OCI-LY7 (cell line): ENCODE results near the gene ZBTB20. TPM values are rescaled to one million over a fixed set of nuclear protein-coding genes. Genes with fewer than 3 reads are reported as not detected.

Source experiments
- BruUV-seq: library from RNA; stranded (reverse); fragments of 400-500 nt; replicated peaks from 2 replicates; lab custom pipeline; 2021; lab: Mats Ljungman, UMichigan
- CTCF ChIA-PET: fragments of 300-600 bp; sonication (Branson Sonifier 250); formaldehyde crosslinking; loops from one replicate; lab custom pipeline; 2022; ENCODE audit warnings: antibody characterized with exemption; ENCODE audit not compliant: unreplicated experiment; lab: Charles Lee
- POLR2A ChIA-PET: fragments of 300-600 bp; sonication (Branson Sonifier 250); formaldehyde crosslinking; loops from one replicate; lab custom pipeline; 2022; ENCODE audit warnings: antibody characterized with exemption; lab: Charles Lee
- DNase-seq: peaks from one replicate; pipeline ENCODE4 v3.0.0-alpha.2; 2015; ENCODE audit warnings: low spot score
- H2AFZ ChIP-seq: fragments of 200-600 bp; sonication (generic), shearing (Covaris generic); 2 replicates; pipeline ENCODE4 v1.6.1; 2014; ENCODE audit warnings: mild to moderate bottlenecking, antibody characterized with exemption, low read length, moderate library complexity
- H3K27ac ChIP-seq: fragments of 200-600 bp; sonication (generic); 2 replicates; pipeline ENCODE4 v1.5.1; 2014; ENCODE audit warnings: mixed run types, low read depth, mild to moderate bottlenecking, moderate library complexity, low read length, inconsistent platforms; ENCODE audit not compliant: poor library complexity, severe bottlenecking
- H3K36me3 ChIP-seq: fragments of 200-600 bp; sonication (generic); 2 replicates; pipeline ENCODE4 v1.6.1; 2014; ENCODE audit warnings: mild to moderate bottlenecking, antibody characterized with exemption, low read length, moderate library complexity, mixed read lengths; ENCODE audit not compliant: insufficient read depth
- H3K4me1 ChIP-seq: fragments of 200-600 bp; sonication (generic); 2 replicates; pipeline ENCODE4 v1.5.1; 2014; ENCODE audit warnings: mild to moderate bottlenecking, low read length; ENCODE audit not compliant: insufficient read depth, poor library complexity, severe bottlenecking
- H3K4me2 ChIP-seq: fragments of 200-600 bp; sonication (generic); 2 replicates; pipeline ENCODE4 v1.6.1; 2014; ENCODE audit warnings: mild to moderate bottlenecking, low read length
- H3K4me3 ChIP-seq: fragments of 200-600 bp; sonication (generic); 2 replicates; pipeline ENCODE4 v1.5.1; 2014; ENCODE audit warnings: mild to moderate bottlenecking, low read depth, low read length; ENCODE audit not compliant: poor library complexity, severe bottlenecking
- H3K79me2 ChIP-seq: fragments of 200-600 bp; sonication (generic); 2 replicates; pipeline ENCODE4 v1.6.1; 2016; ENCODE audit warnings: low read depth, mild to moderate bottlenecking, low read length, moderate library complexity, mixed read lengths; ENCODE audit not compliant: insufficient read depth
- H3K9me2 ChIP-seq: fragments of 200-600 bp; sonication (generic); 2 replicates; pipeline ENCODE4 v1.6.1; 2016; ENCODE audit warnings: mild to moderate bottlenecking, low read length, mixed read lengths; ENCODE audit not compliant: insufficient read depth
- H3K9me3 ChIP-seq: fragments of 200-600 bp; sonication (generic); 2 replicates; pipeline ENCODE4 v1.6.1; 2014; ENCODE audit warnings: mild to moderate bottlenecking, mixed run types, low read length, mixed read lengths
- H4K20me1 ChIP-seq: fragments of 200-600 bp; sonication (generic); 2 replicates; pipeline ENCODE4 v1.6.1; 2014; ENCODE audit warnings: mild to moderate bottlenecking, antibody characterized with exemption, low read length, moderate library complexity, mixed read lengths; ENCODE audit not compliant: insufficient read depth
- EZH2phosphoT487 ChIP-seq: fragments of 200-600 bp; sonication (generic); IDR thresholded peaks from 2 replicates; pipeline ENCODE4 v1.6.1; 2018; ENCODE audit warnings: low read depth, borderline replicate concordance, mild to moderate bottlenecking, mixed run types, antibody characterized with exemption, low read length, moderate library complexity, mixed read lengths
- intact Hi-C: fragments of 100-400 bp; cut with micrococcal nuclease; formaldehyde crosslinking; loops from one replicate; pipeline ENCODE4 v1.10.0; 2022; ENCODE audit not compliant: unreplicated experiment
- total RNA-seq, 2 experiments: library from RNA; depleted of rRNA in 1 of 2; stranded (reverse); fragments of >200 nt in 1 of 2; shearing (Covaris generic) in 1 of 2; gene quantifications; 2 replicates each; pipeline ENCODE4 v1.2.3, GENCODE V29; 2014 to 2022
- TF ChIP-seq, protein P1 (sequence below): fragments of 200-600 bp; sonication (generic); conservative IDR thresholded peaks from 2 replicates; pipeline ENCODE4 v1.5.1; 2014; ENCODE audit warnings: mild to moderate bottlenecking, antibody characterized with exemption, low read length, moderate library complexity, mixed read lengths

ZBTB20 gene
- total RNA-seq, 2 experiments from 2014 or later = 5.5 to 11.8 TPM

DNA sequence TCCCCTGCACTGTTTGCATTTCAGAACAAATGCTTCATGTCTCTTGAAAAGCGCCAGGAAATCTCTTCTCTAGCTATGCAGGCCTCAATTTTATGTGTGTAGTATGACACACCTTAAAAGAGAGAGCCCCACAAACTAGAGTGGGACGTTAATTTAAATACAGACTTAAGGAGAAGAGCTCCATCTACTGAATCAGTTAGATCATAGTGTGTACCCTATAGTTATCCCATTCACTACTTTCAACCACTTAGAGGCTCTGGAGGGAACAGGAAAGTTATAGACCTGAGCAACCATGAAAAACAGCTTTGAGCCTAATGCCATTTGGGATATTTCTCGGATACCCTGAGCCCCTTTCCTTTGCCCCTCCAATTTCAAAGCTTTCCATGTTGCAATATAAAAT lies 699.5 kb downstream of the ZBTB20 start:
- intact Hi-C loops = loop anchor here (1.0 kb wide), 1 partner anchor 63 kb away; no protein-coding TSS in a partner anchor
- Histone ChIP-seq H2AFZ (peak overlapping the region; percentile 23; the same call in 1 of the 2 replicates), H3K36me3 (no peaks in the 10 kb centered on the region), H3K9me3 (no peaks in the 10 kb centered on the region), H3K79me2 (no peaks in the 10 kb centered on the region), H3K9me2 (0 out of 2 replicates have a peak, but pooled peaks cover under 1% of the 10 kb centered on the region), H3K4me2 (0 out of 2 replicates have a peak overlapping the region, but pooled peaks have one; percentile 7), H4K20me1 (no peaks in the 10 kb centered on the region), H3K27ac (no peak overlapping the region), H3K4me1 (peaks cover 38% of the 10 kb centered on the region), H3K4me3 (no peak overlapping the region)
- POLR2A ChIA-PET = interaction anchor here (0.6 to 9.8 kb wide), 18 partner anchors 8 to 441 kb away, joined by 3 to 108 read pairs (median 4); no protein-coding TSS in a partner anchor
- CTCF ChIA-PET = interaction anchor here (0.5 to 1.3 kb wide), 3 partner anchors 29 to 156 kb away, joined by 3 read pairs; no protein-coding TSS in a partner anchor
- no TSS peak for BruUV-seq
- DNase-seq = peak; percentile 18
- no peak for TF ChIP-seq EZH2phosphoT487
- TF ChIP-seq, protein P1, sequence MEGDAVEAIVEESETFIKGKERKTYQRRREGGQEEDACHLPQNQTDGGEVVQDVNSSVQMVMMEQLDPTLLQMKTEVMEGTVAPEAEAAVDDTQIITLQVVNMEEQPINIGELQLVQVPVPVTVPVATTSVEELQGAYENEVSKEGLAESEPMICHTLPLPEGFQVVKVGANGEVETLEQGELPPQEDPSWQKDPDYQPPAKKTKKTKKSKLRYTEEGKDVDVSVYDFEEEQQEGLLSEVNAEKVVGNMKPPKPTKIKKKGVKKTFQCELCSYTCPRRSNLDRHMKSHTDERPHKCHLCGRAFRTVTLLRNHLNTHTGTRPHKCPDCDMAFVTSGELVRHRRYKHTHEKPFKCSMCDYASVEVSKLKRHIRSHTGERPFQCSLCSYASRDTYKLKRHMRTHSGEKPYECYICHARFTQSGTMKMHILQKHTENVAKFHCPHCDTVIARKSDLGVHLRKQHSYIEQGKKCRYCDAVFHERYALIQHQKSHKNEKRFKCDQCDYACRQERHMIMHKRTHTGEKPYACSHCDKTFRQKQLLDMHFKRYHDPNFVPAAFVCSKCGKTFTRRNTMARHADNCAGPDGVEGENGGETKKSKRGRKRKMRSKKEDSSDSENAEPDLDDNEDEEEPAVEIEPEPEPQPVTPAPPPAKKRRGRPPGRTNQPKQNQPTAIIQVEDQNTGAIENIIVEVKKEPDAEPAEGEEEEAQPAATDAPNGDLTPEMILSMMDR = peak; percentile 54; the same call in 1 of the 2 replicates

DNA sequence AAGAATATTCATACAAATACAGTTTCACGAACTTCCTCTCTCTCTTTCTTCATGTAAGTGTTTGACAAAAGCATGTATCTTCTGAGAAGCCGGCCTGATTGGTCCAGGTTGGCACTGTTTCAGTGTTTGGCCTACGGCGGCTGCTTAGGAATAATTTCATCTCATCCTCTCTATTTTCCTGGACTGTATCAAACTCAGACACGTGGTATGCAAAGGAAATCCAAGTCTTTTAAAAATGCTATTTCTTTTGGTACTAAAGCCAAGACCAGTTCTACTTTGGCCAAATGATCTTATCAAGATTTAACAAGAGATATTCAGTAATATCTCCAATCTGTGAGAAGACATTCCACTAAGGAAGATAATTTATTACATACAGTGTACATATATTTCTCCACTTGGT lies 700.5 kb downstream of the ZBTB20 start:
- Histone ChIP-seq H3K4me2 (no peak overlapping the region), H3K36me3 (no peaks in the 10 kb centered on the region)

More for the DNA sequence above, 700.5 kb downstream of the ZBTB20 start:
- intact Hi-C loops = no loop called here
- no TSS peak for BruUV-seq
- Histone ChIP-seq H3K27ac (no peak overlapping the region), H3K9me3 (no peaks in the 10 kb centered on the region), H4K20me1 (no peaks in the 10 kb centered on the region), H3K9me2 (0 out of 2 replicates have a peak, but pooled peaks cover 3% of the 10 kb centered on the region), H3K4me1 (peaks cover 28% of the 10 kb centered on the region), H3K4me3 (no peak overlapping the region), H3K79me2 (no peaks in the 10 kb centered on the region), H2AFZ (no peak overlapping the region)
- no peak for DNase-seq
- ChIA-PET POLR2A (interaction anchor here (0.6 to 9.8 kb wide), 4 partner anchors 7 to 40 kb away, joined by 3 to 108 read pairs (median 53); no protein-coding TSS in a partner anchor), CTCF (no interaction called here)
- TF ChIP-seq, protein P1 = no peak
- no peak for TF ChIP-seq EZH2phosphoT487
